ENCODE results near the gene RPAP2. TPM values are rescaled to one million over a fixed set of nuclear protein-coding genes. Genes with fewer than 3 reads are reported as not detected.

RPAP2 gene
- total and polyA plus RNA-seq, 5 donors from 2014 or later, result 16.9 to 26.8 (median 20.3) TPM

DNA sequence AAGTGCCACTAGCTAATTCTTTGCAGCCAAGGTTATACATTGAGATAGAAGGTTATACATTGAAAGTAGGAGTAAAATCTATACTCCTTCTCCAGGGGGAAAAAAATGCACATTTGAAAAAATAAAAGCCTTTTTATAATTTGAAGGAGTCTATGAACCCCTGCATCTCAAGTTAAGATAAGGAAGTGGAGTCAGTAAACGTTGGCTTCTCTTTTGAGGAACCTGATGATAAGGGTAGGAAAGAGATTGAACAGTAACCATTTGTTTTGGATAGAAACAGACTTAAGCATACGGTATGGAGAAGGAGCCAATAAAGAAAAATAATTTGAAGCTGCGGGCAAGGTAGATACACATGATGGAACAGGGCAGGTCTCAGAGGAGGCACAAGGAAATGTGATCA is 64.1 kb downstream of the RPAP2 start:
- peaks cover 20% of the 10 kb centered on the region for H3K4me1 ChIP-seq (ENCODE audit: control insufficient read depth, insufficient read depth, low read length, poor library complexity, severe bottlenecking)
- Mint-ChIP-seq H3K27me3 (no peaks in the 10 kb centered on the region), H3K4me3 (no peak overlapping the region), H3K36me3 (peaks cover 19% of the 10 kb centered on the region), H3K27ac (peak overlapping the region in 2 of 3 donors; percentile 3 to 66), H3K9me3 (peaks cover 0 to 1% (median 0%) of the 10 kb centered on the region in 7 donors), H3K4me1 (peaks cover 36 to 46% (median 36%) of the 10 kb centered on the region in 4 donors)
- ATAC-seq (ENCODE audit: low read depth in 2 of 2) (no peak), DNase-seq (no peak)
- H3K27me3 ChIP-seq (ENCODE audit: control insufficient read depth, insufficient read depth, low read length), result no peaks in the 10 kb centered on the region
- no peak overlapping the region for H3K27ac ChIP-seq (ENCODE audit: insufficient read depth, low read length, poor library complexity, severe bottlenecking)
- H3K4me3 ChIP-seq (ENCODE audit: low read depth, low read length), result no peak overlapping the region
- peaks cover 12% of the 10 kb centered on the region for H3K36me3 ChIP-seq (ENCODE audit: control insufficient read depth, insufficient read depth, low read length)
- no peaks in the 10 kb centered on the region for H3K9me3 ChIP-seq (ENCODE audit: control insufficient read depth in 2 of 2, low read length in 2 of 2)

GRCh38 chr1:92363401-92363800 is 64.5 kb downstream of the RPAP2 start:
- H3K4me3 Mint-ChIP-seq, result no peak overlapping the region
- ATAC-seq (ENCODE audit: low read depth in 2 of 2) (no peak), DNase-seq (no peak)
- peak overlapping the region in 1 of 3 donors; percentile 3 for H3K27ac Mint-ChIP-seq
- peaks cover 7% of the 10 kb centered on the region for H3K36me3 ChIP-seq (ENCODE audit: control insufficient read depth, insufficient read depth, low read length)
- no peaks in the 10 kb centered on the region for H3K27me3 Mint-ChIP-seq
- H3K4me1 Mint-ChIP-seq, result peaks cover 33 to 46% (median 38%) of the 10 kb centered on the region in 4 donors
- no peaks in the 10 kb centered on the region for H3K9me3 ChIP-seq (ENCODE audit: control insufficient read depth in 2 of 2, low read length in 2 of 2)
- H3K27ac ChIP-seq (ENCODE audit: insufficient read depth, low read length, poor library complexity, severe bottlenecking), result no peak overlapping the region
- H3K9me3 Mint-ChIP-seq, result peaks cover 0 to 1% (median 0%) of the 10 kb centered on the region in 7 donors
- no peaks in the 10 kb centered on the region for H3K27me3 ChIP-seq (ENCODE audit: control insufficient read depth, insufficient read depth, low read length)
- peaks cover 20% of the 10 kb centered on the region for H3K4me1 ChIP-seq (ENCODE audit: control insufficient read depth, insufficient read depth, low read length, poor library complexity, severe bottlenecking)
- peaks cover 15% of the 10 kb centered on the region for H3K36me3 Mint-ChIP-seq
- no peak overlapping the region for H3K4me3 ChIP-seq (ENCODE audit: low read depth, low read length)

GRCh38 chr1:92365378-92366039 is 66.7 kb downstream of the RPAP2 start:
- Histone ChIP-seq H3K4me1 (ENCODE audit: control insufficient read depth, insufficient read depth, low read length, poor library complexity, severe bottlenecking) (peaks cover 20% of the 10 kb centered on the region), H3K4me3 (ENCODE audit: low read depth, low read length) (no peak overlapping the region), H3K27me3 (ENCODE audit: control insufficient read depth, insufficient read depth, low read length) (no peaks in the 10 kb centered on the region), H3K36me3 (ENCODE audit: control insufficient read depth, insufficient read depth, low read length) (peaks cover 6% of the 10 kb centered on the region), H3K27ac (ENCODE audit: insufficient read depth, low read length, poor library complexity, severe bottlenecking) (no peak overlapping the region), H3K9me3 (ENCODE audit: control insufficient read depth in 2 of 2, low read length in 2 of 2) (no peaks in the 10 kb centered on the region)
- Mint-ChIP-seq H3K4me1 (peaks cover 36 to 54% (median 44%) of the 10 kb centered on the region in 4 donors), H3K4me3 (peak overlapping the region in 3 of 4 donors; percentile 2 to 6 (median 3)), H3K36me3 (peaks cover 18% of the 10 kb centered on the region), H3K27ac (peak overlapping the region; percentile 67 to 78 (median 74)), H3K27me3 (no peaks in the 10 kb centered on the region), H3K9me3 (no peaks in the 10 kb centered on the region)
- ATAC-seq (ENCODE audit: low read depth in 2 of 2), result peak; percentile 33 to 46
- DNase-seq, result peak in 2 of 3 donors; percentile 7 to 77

- no peaks in the 10 kb centered on the region for H3K27me3 ChIP-seq (ENCODE audit: control insufficient read depth, insufficient read depth, low read length)
- Mint-ChIP-seq H3K36me3 (peaks cover 21% of the 10 kb centered on the region), H3K27ac (peak overlapping the region; percentile 67 to 78 (median 74)), H3K27me3 (no peaks in the 10 kb centered on the region), H3K9me3 (no peaks in the 10 kb centered on the region), H3K4me1 (peaks cover 36 to 54% (median 44%) of the 10 kb centered on the region in 4 donors), H3K4me3 (peak overlapping the region in 1 of 4 donors; percentile 3)
- H3K4me3 ChIP-seq (ENCODE audit: low read depth, low read length), result no peak overlapping the region
- peaks cover 6% of the 10 kb centered on the region for H3K36me3 ChIP-seq (ENCODE audit: control insufficient read depth, insufficient read depth, low read length)
- H3K27ac ChIP-seq (ENCODE audit: insufficient read depth, low read length, poor library complexity, severe bottlenecking), result no peak overlapping the region
- DNase-seq (no peak), ATAC-seq (ENCODE audit: low read depth in 2 of 2) (peak in 1 of 2 donors; percentile 20)
- peaks cover 20% of the 10 kb centered on the region for H3K4me1 ChIP-seq (ENCODE audit: control insufficient read depth, insufficient read depth, low read length, poor library complexity, severe bottlenecking)
- H3K9me3 ChIP-seq (ENCODE audit: control insufficient read depth in 2 of 2, low read length in 2 of 2), result no peaks in the 10 kb centered on the region
Measured at GRCh38 chr1:92366040-92366395, 67.2 kb downstream of the RPAP2 start.

DNA sequence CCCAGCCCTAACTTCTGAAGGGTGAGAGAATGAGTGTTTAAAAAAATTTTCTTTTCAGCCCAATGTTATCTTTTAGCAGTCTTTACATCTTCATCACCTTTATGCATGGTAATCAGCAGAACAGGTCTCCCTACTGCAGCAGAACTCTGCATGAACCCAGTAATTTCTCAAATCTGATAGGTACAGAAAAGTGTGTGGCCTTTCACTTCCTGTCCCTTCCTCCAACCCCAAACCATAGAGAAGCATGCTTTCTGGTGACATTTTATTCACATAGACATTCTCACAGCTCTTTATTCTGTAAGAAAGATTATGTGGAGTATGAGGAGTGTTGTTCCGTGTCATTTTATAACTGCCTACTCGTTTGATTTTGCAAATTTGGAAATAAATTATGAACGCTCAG is 68.6 kb downstream of the RPAP2 start:
- peaks cover 4% of the 10 kb centered on the region for H3K36me3 ChIP-seq (ENCODE audit: control insufficient read depth, insufficient read depth, low read length)
- peaks cover 36 to 54% (median 44%) of the 10 kb centered on the region in 4 donors for H3K4me1 Mint-ChIP-seq
- H3K27me3 Mint-ChIP-seq, result no peaks in the 10 kb centered on the region
- no peaks in the 10 kb centered on the region for H3K9me3 Mint-ChIP-seq
- peak overlapping the region; percentile 27 for H3K4me3 ChIP-seq (ENCODE audit: low read depth, low read length)
- peak overlapping the region; percentile 1 to 67 (median 45) for H3K27ac Mint-ChIP-seq
- H3K9me3 ChIP-seq (ENCODE audit: control insufficient read depth in 2 of 2, low read length in 2 of 2), result no peaks in the 10 kb centered on the region
- DNase-seq (peak in 2 of 3 donors; percentile 14 to 65), ATAC-seq (ENCODE audit: low read depth in 2 of 2) (peak; percentile 67 to 72)
- peaks cover 29% of the 10 kb centered on the region for H3K36me3 Mint-ChIP-seq
- peaks cover 20% of the 10 kb centered on the region for H3K4me1 ChIP-seq (ENCODE audit: control insufficient read depth, insufficient read depth, low read length, poor library complexity, severe bottlenecking)
- H3K27me3 ChIP-seq (ENCODE audit: control insufficient read depth, insufficient read depth, low read length), result no peaks in the 10 kb centered on the region
- peak overlapping the region in 2 of 4 donors; percentile 1 to 18 for H3K4me3 Mint-ChIP-seq
- no peak overlapping the region for H3K27ac ChIP-seq (ENCODE audit: insufficient read depth, low read length, poor library complexity, severe bottlenecking)

DNA sequence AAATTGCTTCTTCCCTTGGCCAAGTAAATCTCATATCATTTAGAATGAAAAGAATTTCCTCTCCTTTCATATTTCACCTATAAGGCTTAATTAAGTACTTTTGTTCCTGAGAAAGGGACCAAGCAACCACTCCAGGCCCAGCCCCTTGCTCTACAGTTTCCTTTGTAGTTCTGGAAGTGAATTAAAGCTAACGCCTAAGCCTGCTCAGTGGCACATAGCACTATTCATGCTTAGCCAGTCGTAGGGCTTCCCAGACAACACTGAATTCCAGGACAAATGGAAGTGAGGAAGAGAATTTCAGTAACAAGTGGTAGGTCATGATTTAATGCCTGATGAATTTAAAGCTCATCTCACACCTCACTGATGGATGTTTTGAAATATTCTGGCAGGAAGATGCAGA is 73.3 kb downstream of the RPAP2 start:
- Histone ChIP-seq H3K27ac (ENCODE audit: insufficient read depth, low read length, poor library complexity, severe bottlenecking) (no peak overlapping the region), H3K4me1 (ENCODE audit: control insufficient read depth, insufficient read depth, low read length, poor library complexity, severe bottlenecking) (peaks cover 5% of the 10 kb centered on the region), H3K9me3 (ENCODE audit: control insufficient read depth in 2 of 2, low read length in 2 of 2) (no peaks in the 10 kb centered on the region), H3K27me3 (ENCODE audit: control insufficient read depth, insufficient read depth, low read length) (no peaks in the 10 kb centered on the region), H3K36me3 (ENCODE audit: control insufficient read depth, insufficient read depth, low read length) (peaks cover 4% of the 10 kb centered on the region), H3K4me3 (ENCODE audit: low read depth, low read length) (no peak overlapping the region)
- no peaks in the 10 kb centered on the region for H3K27me3 Mint-ChIP-seq
- no peak overlapping the region for H3K4me3 Mint-ChIP-seq
- H3K4me1 Mint-ChIP-seq, result peaks cover 16 to 22% (median 19%) of the 10 kb centered on the region in 4 donors
- DNase-seq (no peak), ATAC-seq (ENCODE audit: low read depth in 2 of 2) (no peak)
- H3K9me3 Mint-ChIP-seq, result peaks cover 0 to 2% (median 0%) of the 10 kb centered on the region in 7 donors
- peaks cover 25% of the 10 kb centered on the region for H3K36me3 Mint-ChIP-seq
- H3K27ac Mint-ChIP-seq, result no peak overlapping the region

DNA sequence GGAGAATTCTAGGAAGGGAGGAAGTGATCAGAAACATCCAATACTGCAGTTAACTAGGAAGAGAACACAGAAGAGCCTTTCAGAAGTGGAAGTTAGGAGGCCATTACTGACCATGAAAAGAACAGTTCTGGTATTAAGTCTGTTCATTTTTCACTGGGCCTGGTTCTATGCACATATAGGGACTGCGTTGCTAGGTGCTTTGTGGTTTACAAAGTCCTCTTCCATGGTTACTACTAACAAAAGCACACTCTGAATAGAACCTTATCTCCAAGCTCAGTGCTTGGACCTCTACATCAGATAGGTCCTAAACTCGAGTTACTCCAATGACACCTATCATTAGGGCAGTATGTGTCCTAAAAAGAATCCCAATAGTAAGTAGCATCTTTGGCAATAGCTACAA is 75.4 kb downstream of the RPAP2 start:
- H3K27me3 Mint-ChIP-seq, result no peaks in the 10 kb centered on the region
- peaks cover 3 to 20% (median 6%) of the 10 kb centered on the region in 4 donors for H3K4me1 Mint-ChIP-seq
- H3K4me3 Mint-ChIP-seq, result no peak overlapping the region
- H3K36me3 ChIP-seq (ENCODE audit: control insufficient read depth, insufficient read depth, low read length), result peaks cover 5% of the 10 kb centered on the region
- no peak overlapping the region for H3K27ac ChIP-seq (ENCODE audit: insufficient read depth, low read length, poor library complexity, severe bottlenecking)
- peak overlapping the region in 1 of 3 donors; percentile 20 for H3K27ac Mint-ChIP-seq
- peaks cover 24% of the 10 kb centered on the region for H3K36me3 Mint-ChIP-seq
- DNase-seq (no peak), ATAC-seq (ENCODE audit: low read depth in 2 of 2) (no peak)
- H3K9me3 Mint-ChIP-seq, result peaks cover 0 to 2% (median 0%) of the 10 kb centered on the region in 7 donors
- H3K4me1 ChIP-seq (ENCODE audit: control insufficient read depth, insufficient read depth, low read length, poor library complexity, severe bottlenecking), result no peaks in the 10 kb centered on the region
- no peaks in the 10 kb centered on the region for H3K27me3 ChIP-seq (ENCODE audit: control insufficient read depth, insufficient read depth, low read length)
- no peak overlapping the region for H3K4me3 ChIP-seq (ENCODE audit: low read depth, low read length)
- H3K9me3 ChIP-seq (ENCODE audit: control insufficient read depth in 2 of 2, low read length in 2 of 2), result no peaks in the 10 kb centered on the region

DNA sequence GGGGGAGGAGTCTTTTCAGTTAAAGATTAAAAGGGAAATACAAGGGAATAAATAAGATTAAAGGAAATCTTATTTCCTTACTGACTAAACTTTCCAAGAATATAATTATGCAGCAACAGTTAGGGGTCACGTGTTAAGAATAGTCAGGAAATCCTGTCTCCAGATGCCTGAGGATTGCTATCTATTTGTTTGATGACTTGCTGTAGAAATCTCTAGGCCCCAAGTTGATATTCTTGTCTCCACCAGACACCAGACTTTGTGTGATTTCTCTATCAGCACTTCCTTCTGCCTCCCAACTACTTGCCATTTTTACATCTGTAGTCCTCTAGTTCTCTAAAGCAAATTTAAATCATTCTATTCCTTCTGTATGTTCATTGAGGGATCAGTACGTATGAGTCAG is 77.5 kb downstream of the RPAP2 start:
- H3K4me3 Mint-ChIP-seq, result no peak overlapping the region
- peak overlapping the region in 1 of 3 donors; percentile 82 for H3K27ac Mint-ChIP-seq
- no peak for ATAC-seq (ENCODE audit: low read depth in 2 of 2)
- DNase-seq, result no peak
- H3K4me3 ChIP-seq (ENCODE audit: low read depth, low read length), result no peak overlapping the region
- H3K36me3 ChIP-seq (ENCODE audit: control insufficient read depth, insufficient read depth, low read length), result peaks cover 6% of the 10 kb centered on the region
- no peaks in the 10 kb centered on the region for H3K9me3 ChIP-seq (ENCODE audit: control insufficient read depth in 2 of 2, low read length in 2 of 2)
- H3K36me3 Mint-ChIP-seq, result peaks cover 23% of the 10 kb centered on the region
- H3K27me3 ChIP-seq (ENCODE audit: control insufficient read depth, insufficient read depth, low read length), result no peaks in the 10 kb centered on the region
- no peak overlapping the region for H3K27ac ChIP-seq (ENCODE audit: insufficient read depth, low read length, poor library complexity, severe bottlenecking)
- peaks cover 0 to 20% (median 4%) of the 10 kb centered on the region in 4 donors for H3K4me1 Mint-ChIP-seq
- no peaks in the 10 kb centered on the region for H3K4me1 ChIP-seq (ENCODE audit: control insufficient read depth, insufficient read depth, low read length, poor library complexity, severe bottlenecking)
- peaks cover 0 to 5% (median 2%) of the 10 kb centered on the region in 7 donors for H3K9me3 Mint-ChIP-seq
- H3K27me3 Mint-ChIP-seq, result no peaks in the 10 kb centered on the region
